Glutamatergic neuron (in vitro differentiated cells): ENCODE results near the gene NARF. TPM values are rescaled to one million over a fixed set of nuclear protein-coding genes. Genes with fewer than 3 reads are reported as not detected.

Experiments used
- DNase-seq: peaks from one replicate; pipeline ENCODE4 v3.0.0; 2022
- H3K27ac Mint-ChIP-seq: one replicate; pipeline ENCODE4 v1.8.0; 2020; ENCODE audit warnings: mild to moderate bottlenecking, mixed read lengths, inconsistent platforms; ENCODE audit not compliant: unreplicated experiment
- H3K27me3 Mint-ChIP-seq: one replicate; pipeline ENCODE4 v1.8.0; 2020; ENCODE audit warnings: mild to moderate bottlenecking, moderate library complexity, mixed read lengths, inconsistent platforms; ENCODE audit not compliant: unreplicated experiment
- H3K36me3 Mint-ChIP-seq: one replicate; pipeline ENCODE4 v1.8.0; 2020; ENCODE audit warnings: mild to moderate bottlenecking, mixed read lengths, inconsistent platforms; ENCODE audit not compliant: unreplicated experiment
- H3K4me1 Mint-ChIP-seq: one replicate; pipeline ENCODE4 v1.8.0; 2020; ENCODE audit warnings: mild to moderate bottlenecking, low read depth, mixed read lengths, inconsistent platforms; ENCODE audit not compliant: unreplicated experiment
- H3K4me3 Mint-ChIP-seq: one replicate; pipeline ENCODE4 v1.8.0; 2020; ENCODE audit warnings: mild to moderate bottlenecking, mixed read lengths, inconsistent platforms; ENCODE audit not compliant: unreplicated experiment
- H3K9me3 Mint-ChIP-seq: one replicate; pipeline ENCODE4 v1.8.0; 2020; ENCODE audit warnings: mild to moderate bottlenecking, moderate library complexity, mixed read lengths, inconsistent platforms; ENCODE audit not compliant: unreplicated experiment
- CTCF ChIP-seq: fragments of 200-600 bp; sonication (generic); IDR thresholded peaks from one replicate; pipeline ENCODE4 v1.5.0; 2021; ENCODE audit not compliant: partially characterized antibody, unreplicated experiment
- total RNA-seq: library from RNA; stranded (reverse); fragmentation: NEBNext Ultra II Directional; extraction: Animal tissue kit (Norgen Biotek cat#: 25700); gene quantifications from one replicate; pipeline ENCODE4 v1.2.1, GENCODE V29; 2021; ENCODE audit not compliant: unreplicated experiment

The NARF gene
- total RNA-seq, 1 donor from 2014 or later, result 177 TPM

- peaks cover 7% of the 10 kb centered on the region for H3K4me1 Mint-ChIP-seq
- H3K27me3 Mint-ChIP-seq, result peaks cover 8% of the 10 kb centered on the region
- H3K27ac Mint-ChIP-seq, result no peak overlapping the region
- peaks cover 6% of the 10 kb centered on the region for H3K9me3 Mint-ChIP-seq
- no peaks in the 10 kb centered on the region for H3K36me3 Mint-ChIP-seq
- no peak for TF ChIP-seq CTCF
- no peak for DNase-seq
- H3K4me3 Mint-ChIP-seq, result no peak overlapping the region
These were observed 13.0 kb upstream of the NARF start for GRCh38 chr17:82445542-82445941.

GRCh38 chr17:82446124-82446523 is 12.4 kb upstream of the NARF start:
- Mint-ChIP-seq H3K27ac (no peak overlapping the region), H3K4me1 (peaks cover 4% of the 10 kb centered on the region), H3K27me3 (peaks cover 9% of the 10 kb centered on the region), H3K9me3 (peaks cover 9% of the 10 kb centered on the region), H3K36me3 (no peaks in the 10 kb centered on the region), H3K4me3 (peak overlapping the region; percentile 30)
- DNase-seq, result no peak
- no peak for TF ChIP-seq CTCF

- Mint-ChIP-seq H3K36me3 (no peaks in the 10 kb centered on the region), H3K4me3 (no peak overlapping the region), H3K27me3 (peaks cover 9% of the 10 kb centered on the region), H3K27ac (no peak overlapping the region), H3K4me1 (peaks cover 6% of the 10 kb centered on the region), H3K9me3 (peaks cover 9% of the 10 kb centered on the region)
- no peak for TF ChIP-seq CTCF
- no peak for DNase-seq
These were observed 11.9 kb upstream of the NARF start for GRCh38 chr17:82446649-82447048.

- no peaks in the 10 kb centered on the region for H3K36me3 Mint-ChIP-seq
- H3K27ac Mint-ChIP-seq, result peak overlapping the region; percentile 62
- peaks cover 9% of the 10 kb centered on the region for H3K27me3 Mint-ChIP-seq
- H3K9me3 Mint-ChIP-seq, result peaks cover 9% of the 10 kb centered on the region
- no peak overlapping the region for H3K4me3 Mint-ChIP-seq
- DNase-seq, result no peak
- no peak for TF ChIP-seq CTCF
- H3K4me1 Mint-ChIP-seq, result peaks cover 6% of the 10 kb centered on the region
These were observed 10.7 kb upstream of the NARF start for GRCh38 chr17:82447876-82448275.

DNA sequence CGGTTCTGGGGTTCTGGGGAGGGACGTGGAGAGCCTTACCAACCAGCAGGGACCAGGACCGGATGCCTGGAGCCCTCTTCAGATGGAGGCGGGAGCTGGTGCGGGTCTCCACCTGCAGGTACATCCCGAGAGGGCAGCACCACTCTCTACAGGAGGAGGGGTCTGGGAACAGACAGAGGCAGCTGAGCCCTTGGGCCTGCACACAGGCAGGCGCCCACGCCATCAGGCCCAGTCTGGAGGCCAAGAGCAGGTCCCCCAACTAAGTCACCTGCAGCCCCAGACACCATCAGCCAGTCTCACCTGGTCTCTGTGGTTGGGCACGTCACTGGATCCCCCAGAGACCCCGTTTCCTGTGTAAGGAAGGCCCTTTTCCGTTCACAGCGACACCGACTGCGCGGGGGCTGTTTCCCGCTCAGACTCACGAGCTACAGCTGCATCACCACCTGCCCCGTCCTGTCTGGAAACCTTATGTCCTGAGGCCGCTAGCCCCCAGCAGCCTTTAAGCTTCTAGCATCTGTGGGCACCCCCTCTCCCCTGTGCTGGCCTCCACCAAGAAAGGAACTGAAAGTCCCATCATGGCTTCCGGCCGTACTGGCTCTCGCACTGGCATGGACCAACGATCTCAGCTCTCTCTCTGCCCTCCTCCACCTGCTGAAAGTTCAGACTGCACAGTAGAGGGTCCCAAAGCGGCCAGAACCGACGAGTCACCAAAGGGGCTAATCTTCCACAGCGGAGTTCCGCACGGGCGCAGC is 9.2 kb upstream of the NARF start:
- DNase-seq, result no peak
- H3K27ac Mint-ChIP-seq, result peak overlapping the region; percentile 45
- H3K36me3 Mint-ChIP-seq, result no peaks in the 10 kb centered on the region
- peaks cover 9% of the 10 kb centered on the region for H3K27me3 Mint-ChIP-seq
- H3K4me1 Mint-ChIP-seq, result peaks cover 6% of the 10 kb centered on the region
- peaks cover 5% of the 10 kb centered on the region for H3K9me3 Mint-ChIP-seq
- H3K4me3 Mint-ChIP-seq, result peak overlapping the region; percentile 83
- no peak for TF ChIP-seq CTCF
